ENCODE data around the gene RNF223.

The RNF223 gene

DNA sequence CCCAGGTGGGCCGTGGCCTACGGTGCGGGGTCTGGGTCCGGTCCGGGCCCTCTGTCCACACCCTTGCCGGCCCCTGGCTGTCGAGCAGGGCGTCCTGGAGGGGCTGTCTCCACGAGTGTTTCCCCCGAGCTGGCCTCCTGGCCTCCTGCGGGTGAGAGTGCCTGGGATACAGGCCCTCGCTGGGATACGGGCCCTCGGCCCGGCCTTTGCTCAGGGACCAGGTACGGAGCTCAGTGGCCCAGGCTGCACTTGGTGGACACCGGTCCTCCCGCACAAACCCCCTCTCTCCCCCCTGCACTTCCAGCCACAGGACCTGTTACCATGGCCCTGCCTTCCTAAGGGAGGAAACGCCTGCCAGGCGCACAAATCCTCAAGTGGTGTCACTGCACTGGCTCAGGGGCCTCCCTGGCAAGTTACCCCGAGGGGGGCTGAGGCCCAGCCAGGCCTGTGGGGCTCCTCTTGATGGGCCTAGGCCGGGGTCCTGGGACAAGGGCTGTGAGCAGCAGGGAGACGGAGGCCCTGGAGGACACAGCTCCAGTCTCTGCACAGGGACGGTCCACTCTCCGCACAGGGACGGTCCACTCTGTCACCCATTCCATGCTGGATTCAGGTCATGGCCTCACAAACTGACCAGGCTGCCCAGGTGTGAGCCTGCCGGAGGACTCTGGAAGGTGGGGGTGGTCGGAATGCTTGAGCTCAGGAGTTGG lies 18.2 kb upstream of the RNF223 start:
- H3K9me3 ChIP-seq (ENCODE audit: control insufficient read depth, insufficient read depth, low read depth, low read length): peaks cover 8% of the 10 kb centered on the region
- H3K27me3 ChIP-seq (ENCODE audit: control insufficient read depth, insufficient read depth, low read length): no peaks in the 10 kb centered on the region
- no peak overlapping the region for H3K9ac ChIP-seq (ENCODE audit: low read length)
- no peak overlapping the region for H3K27ac ChIP-seq (ENCODE audit: low read depth, low read length)
- no peak overlapping the region for H3K4me3 ChIP-seq (ENCODE audit: low read depth, low read length)
- no peaks in the 10 kb centered on the region for H3K4me1 ChIP-seq (ENCODE audit: control insufficient read depth, insufficient read depth, low read length)
- no peaks in the 10 kb centered on the region for H3K36me3 ChIP-seq (ENCODE audit: control insufficient read depth, insufficient read depth, low read length)

DNA sequence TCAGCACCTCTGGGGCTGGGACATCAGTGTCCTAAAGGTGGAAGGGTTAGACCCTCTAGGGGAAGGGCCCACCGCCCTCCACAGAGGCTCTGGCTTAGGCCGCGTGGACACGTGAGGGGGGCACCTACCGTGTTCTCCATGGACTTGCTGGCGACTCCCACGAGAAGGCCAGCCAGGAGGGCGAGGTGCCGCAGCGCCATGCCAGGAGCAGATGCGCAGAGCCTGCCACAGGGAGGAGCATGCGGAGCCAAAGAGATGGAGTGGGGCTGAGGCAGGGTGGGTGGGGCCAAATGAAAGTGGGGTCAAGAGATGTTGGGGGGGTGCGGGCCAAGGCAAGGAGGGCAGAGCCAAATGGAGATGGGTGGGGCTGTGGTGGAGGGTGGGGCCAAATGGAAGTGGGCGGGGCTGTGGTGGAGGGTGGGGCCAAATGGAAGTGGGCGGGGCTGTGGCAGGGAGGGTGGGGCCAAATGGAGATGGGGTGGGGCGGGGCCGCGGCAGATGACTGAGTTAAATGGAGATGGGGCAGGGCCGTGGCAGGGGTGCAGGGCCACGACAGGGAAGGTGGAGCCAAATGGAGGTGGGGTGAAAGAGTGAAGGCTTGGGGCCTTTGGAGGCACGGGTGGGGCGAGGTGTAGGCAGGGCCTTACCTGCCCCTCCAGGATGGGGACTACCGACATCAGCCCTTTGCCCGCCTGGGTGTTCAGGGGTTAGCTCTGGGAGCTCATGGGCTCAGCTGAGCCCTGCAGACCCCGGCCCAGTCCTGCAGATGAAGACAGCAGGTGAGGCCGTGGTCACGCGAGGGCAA lies 17.4 kb upstream of the RNF223 start:
- Histone ChIP-seq H3K4me3 (ENCODE audit: low read depth, low read length) (no peak overlapping the region), H3K9me3 (ENCODE audit: control insufficient read depth, insufficient read depth, low read depth, low read length) (peaks cover 8% of the 10 kb centered on the region), H3K4me1 (ENCODE audit: control insufficient read depth, insufficient read depth, low read length) (no peaks in the 10 kb centered on the region), H3K27ac (ENCODE audit: low read depth, low read length) (no peak overlapping the region), H3K36me3 (ENCODE audit: control insufficient read depth, insufficient read depth, low read length) (no peaks in the 10 kb centered on the region), H3K9ac (ENCODE audit: low read length) (no peak overlapping the region), H3K27me3 (ENCODE audit: control insufficient read depth, insufficient read depth, low read length) (no peaks in the 10 kb centered on the region)

DNA sequence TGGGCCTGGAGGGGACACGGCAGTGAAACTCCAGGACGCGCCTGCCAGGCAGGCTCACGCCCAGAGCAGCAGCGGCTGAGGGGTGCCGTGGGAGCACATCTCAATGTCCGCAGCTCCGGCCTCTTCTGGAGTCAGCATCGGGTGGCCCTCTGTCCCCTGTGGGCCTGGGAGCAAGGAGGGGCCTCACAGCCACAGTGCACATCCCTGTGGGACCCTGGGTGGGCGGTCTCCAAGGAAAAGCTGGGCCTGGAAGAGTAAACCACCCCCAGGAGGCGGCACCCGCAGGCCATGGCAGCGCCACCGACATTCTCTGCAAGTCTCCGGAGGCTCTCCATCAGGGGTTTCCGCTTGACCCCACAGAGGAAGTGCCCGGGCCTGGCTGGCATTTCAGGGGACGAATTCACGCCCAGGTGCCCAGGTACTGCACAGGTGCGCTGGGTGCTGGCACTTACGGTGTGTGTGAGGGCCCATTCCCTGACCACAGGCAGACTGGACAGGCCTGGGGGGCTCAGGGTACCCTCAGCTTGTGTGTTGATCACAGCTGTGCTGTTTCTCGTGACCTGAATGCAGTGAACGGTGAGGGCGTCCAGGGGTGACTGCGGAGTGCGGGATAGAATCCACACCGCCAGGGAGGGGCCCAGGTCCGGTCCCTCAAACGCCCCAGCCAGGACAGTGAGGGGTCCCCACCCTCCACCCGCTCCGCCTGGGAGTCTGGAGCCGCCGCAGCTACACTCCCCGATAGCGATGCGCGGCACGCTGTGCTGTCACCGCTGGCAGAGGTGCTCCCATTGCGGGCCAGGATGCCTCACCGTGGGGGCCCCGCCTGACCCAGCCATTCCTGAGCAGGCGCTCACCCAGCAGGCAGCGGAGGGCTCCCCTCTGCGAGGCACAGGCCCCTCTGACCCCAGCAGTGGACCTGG lies 16.6 kb upstream of the RNF223 start:
- H3K9ac ChIP-seq (ENCODE audit: low read length): no peak overlapping the region
- no peaks in the 10 kb centered on the region for H3K4me1 ChIP-seq (ENCODE audit: control insufficient read depth, insufficient read depth, low read length)
- H3K36me3 ChIP-seq (ENCODE audit: control insufficient read depth, insufficient read depth, low read length): no peaks in the 10 kb centered on the region
- no peak overlapping the region for H3K4me3 ChIP-seq (ENCODE audit: low read depth, low read length)
- no peak overlapping the region for H3K27ac ChIP-seq (ENCODE audit: low read depth, low read length)
- H3K9me3 ChIP-seq (ENCODE audit: control insufficient read depth, insufficient read depth, low read depth, low read length): peaks cover 8% of the 10 kb centered on the region
- no peaks in the 10 kb centered on the region for H3K27me3 ChIP-seq (ENCODE audit: control insufficient read depth, insufficient read depth, low read length)

DNA sequence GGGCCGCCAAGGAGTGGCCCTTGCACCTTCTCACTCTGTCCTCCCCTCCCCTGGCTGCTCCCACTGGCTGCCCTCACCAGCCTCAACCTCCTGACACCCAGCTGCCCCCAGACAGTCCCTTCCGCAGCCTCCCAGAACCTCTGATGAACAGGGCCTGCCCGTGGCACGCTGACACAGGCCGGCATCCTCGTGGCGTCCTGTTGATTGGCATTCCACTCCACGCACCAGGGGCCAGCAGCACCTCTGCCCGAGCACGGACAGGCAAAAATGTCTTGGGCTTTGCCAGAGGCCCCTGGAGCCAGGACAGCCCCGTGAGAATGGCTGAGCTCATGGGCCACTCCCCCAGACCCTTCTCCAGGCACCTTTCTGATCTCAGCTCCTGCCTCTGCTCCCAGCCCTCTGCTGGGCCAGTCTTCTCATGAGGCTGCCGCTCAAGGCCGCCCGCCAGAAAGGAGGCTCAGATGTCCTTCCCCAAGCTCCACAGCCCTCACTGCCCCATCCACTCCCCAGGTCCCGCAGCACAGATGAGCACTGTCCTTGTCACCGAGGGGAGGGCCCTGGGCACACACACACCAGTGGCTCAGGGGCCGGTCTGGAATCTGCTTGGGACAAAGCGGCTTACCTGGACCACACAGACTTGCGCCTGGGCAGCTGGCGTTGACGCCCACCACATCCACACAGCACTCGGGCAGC lies 15.8 kb upstream of the RNF223 start:
- peaks cover 6% of the 10 kb centered on the region for H3K9me3 ChIP-seq (ENCODE audit: control insufficient read depth, insufficient read depth, low read depth, low read length)
- H3K4me3 ChIP-seq (ENCODE audit: low read depth, low read length): no peak overlapping the region
- no peaks in the 10 kb centered on the region for H3K27me3 ChIP-seq (ENCODE audit: control insufficient read depth, insufficient read depth, low read length)
- no peaks in the 10 kb centered on the region for H3K4me1 ChIP-seq (ENCODE audit: control insufficient read depth, insufficient read depth, low read length)
- no peak overlapping the region for H3K27ac ChIP-seq (ENCODE audit: low read depth, low read length)
- no peak overlapping the region for H3K9ac ChIP-seq (ENCODE audit: low read length)
- no peaks in the 10 kb centered on the region for H3K36me3 ChIP-seq (ENCODE audit: control insufficient read depth, insufficient read depth, low read length)

DNA sequence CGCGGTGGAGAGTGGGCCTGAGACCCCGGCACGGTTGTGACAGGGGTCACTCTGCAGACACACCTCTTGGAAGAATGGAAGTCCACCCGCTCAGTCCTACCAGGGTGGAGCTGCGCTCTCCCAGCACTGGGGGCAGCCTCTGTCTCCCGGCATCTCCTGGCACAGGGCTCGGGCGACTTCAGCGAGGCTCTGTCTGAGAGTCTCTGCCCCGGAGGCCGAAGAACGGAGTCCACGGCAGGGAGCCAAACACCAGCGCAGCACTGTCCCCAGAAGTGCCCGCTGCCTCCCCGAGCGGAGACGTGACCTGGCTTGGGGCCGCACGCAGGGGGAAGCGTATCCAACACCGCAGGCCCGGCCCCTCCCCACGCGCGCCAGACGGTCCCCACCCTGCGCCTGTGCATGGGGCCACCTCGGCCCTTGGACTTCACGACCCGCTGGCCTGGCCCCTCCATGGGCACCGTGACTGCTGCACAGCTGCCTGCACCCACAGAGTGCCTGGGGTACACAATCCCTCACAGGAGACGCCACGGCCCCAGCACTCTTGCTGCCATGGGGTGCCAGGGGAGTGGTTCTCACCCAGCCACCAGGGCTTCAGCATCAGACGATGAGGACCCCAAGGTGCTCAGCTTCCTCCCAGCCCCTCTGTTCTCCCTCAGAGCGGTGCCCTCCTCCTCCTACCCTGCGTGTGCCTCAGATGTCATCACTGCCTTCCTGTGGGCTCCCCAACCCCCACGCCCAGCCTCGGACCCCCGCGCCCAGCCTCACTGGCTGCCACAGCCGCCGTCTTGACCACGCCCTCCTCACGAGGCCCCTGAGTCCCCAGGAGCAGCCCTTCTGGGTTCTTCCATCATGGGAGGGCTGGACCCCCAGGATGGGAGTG lies 14.9 kb upstream of the RNF223 start:
- no peak overlapping the region for H3K27ac ChIP-seq (ENCODE audit: low read depth, low read length)
- H3K9ac ChIP-seq (ENCODE audit: low read length): no peak overlapping the region
- H3K36me3 ChIP-seq (ENCODE audit: control insufficient read depth, insufficient read depth, low read length): no peaks in the 10 kb centered on the region
- H3K4me3 ChIP-seq (ENCODE audit: low read depth, low read length): no peak overlapping the region
- H3K27me3 ChIP-seq (ENCODE audit: control insufficient read depth, insufficient read depth, low read length): no peaks in the 10 kb centered on the region
- H3K9me3 ChIP-seq (ENCODE audit: control insufficient read depth, insufficient read depth, low read depth, low read length): peaks cover 1% of the 10 kb centered on the region; the same call in 1 of the 2 replicates
- H3K4me1 ChIP-seq (ENCODE audit: control insufficient read depth, insufficient read depth, low read length): no peaks in the 10 kb centered on the region

DNA sequence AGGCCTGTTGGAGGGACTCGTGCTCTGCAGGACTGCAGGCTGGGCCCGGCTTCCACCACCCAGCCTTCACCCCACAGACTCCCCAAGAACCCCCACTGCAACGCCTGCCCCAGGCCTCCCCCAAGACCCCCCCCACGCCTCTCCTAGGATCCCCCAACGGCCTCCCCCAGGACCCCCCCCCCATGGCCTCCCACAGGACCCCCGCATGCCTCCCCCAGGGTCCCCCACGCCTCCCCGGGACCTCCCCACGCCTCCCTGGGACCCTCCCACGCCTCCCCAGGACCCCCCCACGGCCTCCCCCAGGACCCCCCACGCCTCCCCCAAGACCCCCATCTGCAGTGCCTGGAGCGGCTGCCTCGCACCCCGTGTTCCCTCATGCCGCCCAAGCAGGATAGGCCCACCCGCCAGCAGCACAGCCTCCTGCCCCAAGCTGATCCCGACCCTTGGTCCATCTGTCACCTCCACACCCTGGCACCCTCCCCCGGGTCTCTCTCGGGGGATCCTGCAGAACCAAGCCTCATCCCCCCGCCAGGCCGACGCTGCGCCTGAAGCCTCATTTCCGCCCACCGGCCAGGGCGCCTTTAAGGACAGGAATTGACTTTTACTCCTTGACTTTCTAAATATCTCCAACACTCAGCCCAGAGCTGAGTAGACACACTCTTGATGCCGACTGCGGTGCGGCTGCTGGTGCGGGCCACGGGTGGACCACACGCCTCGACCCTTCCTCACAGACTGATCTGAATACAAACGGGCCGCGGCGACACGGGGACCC lies 14.1 kb upstream of the RNF223 start:
- no peak overlapping the region for H3K9ac ChIP-seq (ENCODE audit: low read length)
- H3K9me3 ChIP-seq (ENCODE audit: control insufficient read depth, insufficient read depth, low read depth, low read length): no peaks in the 10 kb centered on the region
- H3K4me3 ChIP-seq (ENCODE audit: low read depth, low read length): no peak overlapping the region
- no peak overlapping the region for H3K27ac ChIP-seq (ENCODE audit: low read depth, low read length)
- no peaks in the 10 kb centered on the region for H3K4me1 ChIP-seq (ENCODE audit: control insufficient read depth, insufficient read depth, low read length)
- H3K36me3 ChIP-seq (ENCODE audit: control insufficient read depth, insufficient read depth, low read length): peaks cover 7% of the 10 kb centered on the region
- H3K27me3 ChIP-seq (ENCODE audit: control insufficient read depth, insufficient read depth, low read length): no peaks in the 10 kb centered on the region

DNA sequence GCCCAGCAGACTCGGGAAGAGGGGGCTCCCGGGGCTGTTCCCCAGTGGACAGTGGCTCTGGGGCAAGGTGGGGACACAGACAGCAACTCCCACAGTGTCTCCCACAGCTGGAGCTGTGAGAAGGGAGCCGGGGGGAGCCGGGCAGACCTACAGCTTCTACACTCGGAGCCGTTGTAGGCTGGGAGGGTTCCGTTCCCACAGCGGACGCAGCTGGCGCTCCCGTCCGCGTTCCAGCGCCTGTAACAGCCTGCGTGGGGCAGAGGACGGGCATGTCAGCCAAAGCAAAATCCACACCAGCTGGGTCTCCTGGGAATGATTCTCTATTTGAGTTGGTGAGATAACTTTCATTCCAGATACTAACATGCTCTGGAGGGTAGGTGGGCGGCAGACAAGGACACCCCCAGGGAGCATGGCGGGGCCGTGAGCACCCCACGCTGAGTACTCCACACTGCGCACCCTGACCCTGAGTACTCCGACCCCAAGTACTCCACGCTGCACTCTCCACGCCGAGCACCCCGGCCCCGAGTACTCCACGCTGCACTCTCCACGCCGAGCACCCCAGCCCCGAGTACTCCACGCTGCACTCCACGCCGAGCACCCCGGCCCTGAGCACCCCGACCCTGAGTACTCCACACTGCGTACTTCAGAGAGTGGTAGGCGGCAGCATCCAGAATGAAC lies 13.4 kb upstream of the RNF223 start:
- no peak overlapping the region for H3K9ac ChIP-seq (ENCODE audit: low read length)
- H3K4me1 ChIP-seq (ENCODE audit: control insufficient read depth, insufficient read depth, low read length): no peaks in the 10 kb centered on the region
- H3K36me3 ChIP-seq (ENCODE audit: control insufficient read depth, insufficient read depth, low read length): peaks cover 7% of the 10 kb centered on the region
- H3K4me3 ChIP-seq (ENCODE audit: low read depth, low read length): no peak overlapping the region
- no peak overlapping the region for H3K27ac ChIP-seq (ENCODE audit: low read depth, low read length)
- no peaks in the 10 kb centered on the region for H3K9me3 ChIP-seq (ENCODE audit: control insufficient read depth, insufficient read depth, low read depth, low read length)
- no peaks in the 10 kb centered on the region for H3K27me3 ChIP-seq (ENCODE audit: control insufficient read depth, insufficient read depth, low read length)

DNA sequence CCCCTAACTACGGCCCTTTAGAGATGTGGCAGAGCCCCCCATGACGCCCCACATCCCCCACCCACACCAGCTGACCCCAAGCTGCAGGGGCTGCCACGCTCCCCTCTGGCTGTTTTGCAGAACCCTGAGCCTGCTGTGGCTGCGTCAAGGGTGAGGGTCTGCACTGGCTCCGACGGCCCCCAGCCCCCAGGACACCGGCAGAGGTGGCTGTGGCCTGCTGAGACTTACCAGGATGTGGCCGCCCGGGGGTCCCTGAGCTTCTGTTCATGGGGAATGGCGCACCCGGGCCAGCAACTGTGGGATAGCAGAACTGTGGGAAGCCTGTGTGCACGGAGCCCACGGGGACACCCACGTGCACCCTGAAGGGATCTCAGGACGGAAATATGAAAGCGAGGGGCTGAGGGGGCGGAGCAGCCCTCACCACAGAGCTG lies 12.8 kb upstream of the RNF223 start:
- Histone ChIP-seq H3K27me3 (ENCODE audit: control insufficient read depth, insufficient read depth, low read length) (no peaks in the 10 kb centered on the region), H3K9ac (ENCODE audit: low read length) (no peak overlapping the region), H3K4me3 (ENCODE audit: low read depth, low read length) (no peak overlapping the region), H3K36me3 (ENCODE audit: control insufficient read depth, insufficient read depth, low read length) (peaks cover 7% of the 10 kb centered on the region), H3K27ac (ENCODE audit: low read depth, low read length) (no peak overlapping the region), H3K9me3 (ENCODE audit: control insufficient read depth, insufficient read depth, low read depth, low read length) (no peaks in the 10 kb centered on the region), H3K4me1 (ENCODE audit: control insufficient read depth, insufficient read depth, low read length) (no peaks in the 10 kb centered on the region)

All from HUES6 (cell line).